GM23338 (cell line): Measurements from ENCODE around the gene SEMA5A. TPM values are rescaled to one million over a fixed set of nuclear protein-coding genes. Genes with fewer than 3 reads are reported as not detected.

Experiments used
- ATAC-seq: fragments of 200-7000 bp; cut with Tn5 transposase; 3 replicates; pipeline ENCODE4 v1.9.1; 2020
- DNase-seq: peaks from one replicate; pipeline ENCODE4 v3.0.0-alpha.2; 2015; ENCODE audit warnings: low spot score
- H2AFZ ChIP-seq: fragments of 200-600 bp; sonication (generic); 2 replicates; pipeline ENCODE4 v1.8.0; 2016; ENCODE audit warnings: antibody characterized with exemption, mild to moderate bottlenecking, moderate library complexity
- H3F3A ChIP-seq: fragments of 200-600 bp; sonication (generic); replicated peaks from 2 replicates; pipeline ENCODE4 v1.8.0; 2017; ENCODE audit warnings: antibody characterized with exemption, mixed run types, low read depth
- H3K27ac ChIP-seq: fragments of 200-600 bp; sonication (generic); 2 replicates; pipeline ENCODE4 v1.6.1; 2016; ENCODE audit warnings: low read depth
- H3K27me3 ChIP-seq: fragments of 200-600 bp; sonication (generic); 2 replicates; pipeline ENCODE4 v1.8.0; 2016; ENCODE audit warnings: mild to moderate bottlenecking, mixed run types, moderate library complexity; ENCODE audit not compliant: insufficient read depth
- H3K36me3 ChIP-seq: fragments of 200-600 bp; sonication (generic); 2 replicates; pipeline ENCODE4 v1.8.0; 2016; ENCODE audit warnings: mild to moderate bottlenecking; ENCODE audit not compliant: insufficient read depth
- H3K4me1 ChIP-seq: fragments of 200-600 bp; sonication (generic); 2 replicates; pipeline ENCODE4 v1.8.0; 2016; ENCODE audit warnings: mild to moderate bottlenecking, moderate library complexity; ENCODE audit not compliant: insufficient read depth
- H3K4me2 ChIP-seq: fragments of 200-600 bp; sonication (generic); 2 replicates; pipeline ENCODE4 v1.7.1; 2017; ENCODE audit warnings: mixed run types
- H3K4me3 ChIP-seq: fragments of 200-600 bp; sonication (generic); 2 replicates; pipeline ENCODE4 v1.6.1; 2016; ENCODE audit warnings: mixed run types
- H3K79me2 ChIP-seq: fragments of 200-600 bp; sonication (generic); replicated peaks from 2 replicates; pipeline ENCODE4 v1.8.0; 2017; ENCODE audit warnings: mild to moderate bottlenecking; ENCODE audit not compliant: insufficient read depth
- H3K9me2 ChIP-seq: fragments of 200-600 bp; sonication (generic); 2 replicates; pipeline ENCODE4 v1.8.0; 2017; ENCODE audit not compliant: insufficient read depth
- H4K20me1 ChIP-seq: fragments of 200-600 bp; sonication (generic); replicated peaks from 2 replicates; pipeline ENCODE4 v1.8.0; 2017; ENCODE audit warnings: mild to moderate bottlenecking; ENCODE audit not compliant: insufficient read depth
- H3K27ac Mint-ChIP-seq: 2 replicates; pipeline ENCODE4 v1.8.0; 2020; ENCODE audit warnings: inconsistent platforms, mild to moderate bottlenecking, moderate library complexity, mixed read lengths
- H3K27me3 Mint-ChIP-seq: 3 replicates; pipeline ENCODE4 v1.8.0; 2022; ENCODE audit warnings: low read depth, mild to moderate bottlenecking, moderate library complexity, mixed read lengths, inconsistent platforms; ENCODE audit not compliant: insufficient read depth, poor library complexity
- H3K36me3 Mint-ChIP-seq: 3 replicates; pipeline ENCODE4 v1.8.0; 2021; ENCODE audit warnings: low read depth, mild to moderate bottlenecking, inconsistent platforms, moderate library complexity, mixed read lengths
- H3K4me1 Mint-ChIP-seq: 3 replicates; pipeline ENCODE4 v1.8.0; 2020; ENCODE audit warnings: mild to moderate bottlenecking, inconsistent platforms, mixed read lengths
- H3K4me3 Mint-ChIP-seq: 3 replicates; pipeline ENCODE4 v1.8.0; 2021; ENCODE audit warnings: moderate library complexity, mild to moderate bottlenecking, inconsistent platforms, mixed read lengths
- H3K9me3 Mint-ChIP-seq: 3 replicates; pipeline ENCODE4 v1.8.0; 2020; ENCODE audit warnings: moderate library complexity, mild to moderate bottlenecking, inconsistent platforms, mixed read lengths
- CREB1 ChIP-seq: fragments of 250-450 bp; sonication (Bioruptor Pico); IDR thresholded peaks from 2 replicates; pipeline ENCODE4 v1.5.0; 2020; ENCODE audit warnings: low read depth, mild to moderate bottlenecking, moderate library complexity
- EZH2 ChIP-seq: fragments of 200-600 bp; sonication (generic); IDR thresholded peaks from one replicate; pipeline ENCODE4 v1.8.0; 2017; ENCODE audit warnings: antibody characterized with exemption, mild to moderate bottlenecking, low read depth; ENCODE audit not compliant: unreplicated experiment
- EZH2phosphoT487 ChIP-seq: fragments of 200-600 bp; sonication (generic); IDR thresholded peaks from one replicate; pipeline ENCODE4 v1.8.1; 2018; ENCODE audit warnings: antibody characterized with exemption; ENCODE audit not compliant: unreplicated experiment
- JUNB ChIP-seq: IDR thresholded peaks from one replicate; pipeline ENCODE4 v1.6.1; 2016; ENCODE audit warnings: antibody characterized with exemption; ENCODE audit not compliant: unreplicated experiment
- NANOG ChIP-seq: IDR thresholded peaks from 2 replicates; pipeline ENCODE4 v1.6.1; 2016; ENCODE audit warnings: antibody characterized with exemption, borderline replicate concordance
- POLR2AphosphoS5 ChIP-seq: IDR thresholded peaks from 2 replicates; pipeline ENCODE4 v1.6.1; 2016; ENCODE audit warnings: antibody characterized with exemption, low read depth
- STAT1 ChIP-seq: IDR thresholded peaks from one replicate; pipeline ENCODE4 v1.6.1; 2016; ENCODE audit warnings: antibody characterized with exemption; ENCODE audit not compliant: unreplicated experiment
- ZNF114 ChIP-seq: fragments of 250-450 bp; sonication (Bioruptor Pico); IDR thresholded peaks from 2 replicates; pipeline ENCODE4 v1.5.0; 2020; ENCODE audit warnings: mild to moderate bottlenecking, moderate library complexity
- ZNF331 ChIP-seq: fragments of 250-450 bp; sonication (Bioruptor Pico); IDR thresholded peaks from 2 replicates; pipeline ENCODE4 v1.5.0; 2020; ENCODE audit warnings: low read depth, mild to moderate bottlenecking, moderate library complexity
- polyA plus RNA-seq: library from polyadenylated mRNA; unstranded; fragments of >200 nt; fragmentation: Nextera tagmentation; extraction: Ambion mirVana; gene quantifications from 2 replicates; pipeline ENCODE4 v1.2.1, GENCODE V29; 2016
- total RNA-seq: library from RNA; depleted of rRNA; stranded (reverse); fragments of >200 nt; shearing (Covaris generic); gene quantifications from 2 replicates; pipeline ENCODE4 v1.2.3, GENCODE V29; 2014
- TF ChIP-seq, protein P1 (sequence below): fragments of 250-450 bp; sonication (Bioruptor Pico); IDR thresholded peaks from 2 replicates; pipeline ENCODE4 v1.5.0; 2020; ENCODE audit warnings: mild to moderate bottlenecking, moderate library complexity
- TF ChIP-seq, protein P2 (sequence below), 2 experiments: fragments of 200-600 bp in 1 of 2; sonication (generic) in 1 of 2; conservative IDR thresholded peaks; 2 replicates each; pipeline versions ENCODE4 v1.5.1 to v1.6.1; 2016 to 2017; ENCODE audit warnings: antibody characterized with exemption in 2 of 2, low read depth in 2 of 2, mild to moderate bottlenecking in 2 of 2, moderate library complexity in 1 of 2
- TF ChIP-seq, protein P3 (sequence below): IDR thresholded peaks from 2 replicates; pipeline ENCODE4 v1.6.1; 2016; ENCODE audit warnings: antibody characterized with exemption
- TF ChIP-seq, protein P4 (sequence below): IDR thresholded peaks from one replicate; pipeline ENCODE4 v1.6.1; 2018; ENCODE audit warnings: antibody characterized with exemption; ENCODE audit not compliant: unreplicated experiment

Gene SEMA5A
- total and polyA plus RNA-seq, 2 experiments from 2014 or later, result 2.1 to 8.1 TPM

DNA sequence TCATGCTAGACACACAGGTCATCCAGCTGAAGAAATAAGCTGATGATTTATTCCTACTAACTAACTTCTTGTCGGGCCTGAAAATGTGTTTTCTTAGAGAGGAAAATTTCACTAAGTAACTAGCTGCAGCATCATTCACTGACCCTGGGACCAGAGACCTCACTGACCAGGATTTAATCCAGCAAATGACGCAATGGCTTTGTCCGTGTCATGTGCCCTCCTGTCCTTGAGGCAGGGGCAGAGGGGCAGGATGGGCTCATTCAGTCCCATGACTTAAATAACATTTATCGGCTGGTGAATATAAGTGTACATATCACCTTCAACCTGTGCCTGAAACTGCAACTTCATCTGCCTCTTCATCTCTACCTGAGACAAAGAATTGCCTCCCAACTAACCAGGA, 154.8 kb downstream of the SEMA5A start:
- Mint-ChIP-seq H3K27ac (no peak overlapping the region; the same call in 1 of the 2 replicates), H3K27me3 (no peaks in the 10 kb centered on the region), H3K4me3 (no peak overlapping the region), H3K9me3 (peaks cover 3% of the 10 kb centered on the region; the same call in 1 of the 3 replicates), H3K36me3 (no peaks in the 10 kb centered on the region), H3K4me1 (peaks cover 10% of the 10 kb centered on the region)
- H3K27me3 ChIP-seq, result no peaks in the 10 kb centered on the region
- H2AFZ ChIP-seq, result no peak overlapping the region
- DNase-seq (no peak), ATAC-seq (no peak)
- H3K4me3 ChIP-seq, result no peak overlapping the region
- H3K4me1 ChIP-seq, result no peaks in the 10 kb centered on the region
- no peaks in the 10 kb centered on the region for H3F3A ChIP-seq
- no peaks in the 10 kb centered on the region for H4K20me1 ChIP-seq
- TF ChIP-seq ZNF114, result no peak
- TF ChIP-seq, protein P1, sequence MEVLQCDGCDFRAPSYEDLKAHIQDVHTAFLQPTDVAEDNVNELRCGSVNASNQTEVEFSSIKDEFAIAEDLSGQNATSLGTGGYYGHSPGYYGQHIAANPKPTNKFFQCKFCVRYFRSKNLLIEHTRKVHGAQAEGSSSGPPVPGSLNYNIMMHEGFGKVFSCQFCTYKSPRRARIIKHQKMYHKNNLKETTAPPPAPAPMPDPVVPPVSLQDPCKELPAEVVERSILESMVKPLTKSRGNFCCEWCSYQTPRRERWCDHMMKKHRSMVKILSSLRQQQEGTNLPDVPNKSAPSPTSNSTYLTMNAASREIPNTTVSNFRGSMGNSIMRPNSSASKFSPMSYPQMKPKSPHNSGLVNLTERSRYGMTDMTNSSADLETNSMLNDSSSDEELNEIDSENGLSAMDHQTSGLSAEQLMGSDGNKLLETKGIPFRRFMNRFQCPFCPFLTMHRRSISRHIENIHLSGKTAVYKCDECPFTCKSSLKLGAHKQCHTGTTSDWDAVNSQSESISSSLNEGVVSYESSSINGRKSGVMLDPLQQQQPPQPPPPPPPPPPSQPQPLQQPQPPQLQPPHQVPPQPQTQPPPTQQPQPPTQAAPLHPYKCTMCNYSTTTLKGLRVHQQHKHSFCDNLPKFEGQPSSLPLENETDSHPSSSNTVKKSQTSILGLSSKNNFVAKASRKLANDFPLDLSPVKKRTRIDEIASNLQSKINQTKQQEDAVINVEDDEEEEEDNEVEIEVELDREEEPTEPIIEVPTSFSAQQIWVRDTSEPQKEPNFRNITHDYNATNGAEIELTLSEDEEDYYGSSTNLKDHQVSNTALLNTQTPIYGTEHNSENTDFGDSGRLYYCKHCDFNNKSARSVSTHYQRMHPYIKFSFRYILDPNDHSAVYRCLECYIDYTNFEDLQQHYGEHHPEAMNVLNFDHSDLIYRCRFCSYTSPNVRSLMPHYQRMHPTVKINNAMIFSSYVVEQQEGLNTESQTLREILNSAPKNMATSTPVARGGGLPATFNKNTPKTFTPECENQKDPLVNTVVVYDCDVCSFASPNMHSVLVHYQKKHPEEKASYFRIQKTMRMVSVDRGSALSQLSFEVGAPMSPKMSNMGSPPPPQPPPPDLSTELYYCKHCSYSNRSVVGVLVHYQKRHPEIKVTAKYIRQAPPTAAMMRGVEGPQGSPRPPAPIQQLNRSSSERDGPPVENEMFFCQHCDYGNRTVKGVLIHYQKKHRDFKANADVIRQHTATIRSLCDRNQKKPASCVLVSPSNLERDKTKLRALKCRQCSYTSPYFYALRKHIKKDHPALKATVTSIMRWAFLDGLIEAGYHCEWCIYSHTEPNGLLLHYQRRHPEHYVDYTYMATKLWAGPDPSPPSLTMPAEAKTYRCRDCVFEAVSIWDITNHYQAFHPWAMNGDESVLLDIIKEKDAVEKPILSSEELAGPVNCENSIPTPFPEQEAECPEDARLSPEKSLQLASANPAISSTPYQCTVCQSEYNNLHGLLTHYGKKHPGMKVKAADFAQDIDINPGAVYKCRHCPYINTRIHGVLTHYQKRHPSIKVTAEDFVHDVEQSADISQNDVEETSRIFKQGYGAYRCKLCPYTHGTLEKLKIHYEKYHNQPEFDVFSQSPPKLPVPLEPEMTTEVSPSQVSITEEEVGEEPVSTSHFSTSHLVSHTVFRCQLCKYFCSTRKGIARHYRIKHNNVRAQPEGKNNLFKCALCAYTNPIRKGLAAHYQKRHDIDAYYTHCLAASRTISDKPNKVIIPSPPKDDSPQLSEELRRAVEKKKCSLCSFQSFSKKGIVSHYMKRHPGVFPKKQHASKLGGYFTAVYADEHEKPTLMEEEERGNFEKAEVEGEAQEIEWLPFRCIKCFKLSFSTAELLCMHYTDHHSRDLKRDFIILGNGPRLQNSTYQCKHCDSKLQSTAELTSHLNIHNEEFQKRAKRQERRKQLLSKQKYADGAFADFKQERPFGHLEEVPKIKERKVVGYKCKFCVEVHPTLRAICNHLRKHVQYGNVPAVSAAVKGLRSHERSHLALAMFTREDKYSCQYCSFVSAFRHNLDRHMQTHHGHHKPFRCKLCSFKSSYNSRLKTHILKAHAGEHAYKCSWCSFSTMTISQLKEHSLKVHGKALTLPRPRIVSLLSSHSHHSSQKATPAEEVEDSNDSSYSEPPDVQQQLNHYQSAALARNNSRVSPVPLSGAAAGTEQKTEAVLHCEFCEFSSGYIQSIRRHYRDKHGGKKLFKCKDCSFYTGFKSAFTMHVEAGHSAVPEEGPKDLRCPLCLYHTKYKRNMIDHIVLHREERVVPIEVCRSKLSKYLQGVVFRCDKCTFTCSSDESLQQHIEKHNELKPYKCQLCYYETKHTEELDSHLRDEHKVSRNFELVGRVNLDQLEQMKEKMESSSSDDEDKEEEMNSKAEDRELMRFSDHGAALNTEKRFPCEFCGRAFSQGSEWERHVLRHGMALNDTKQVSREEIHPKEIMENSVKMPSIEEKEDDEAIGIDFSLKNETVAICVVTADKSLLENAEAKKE, result no peak
- TF ChIP-seq, protein P2, sequence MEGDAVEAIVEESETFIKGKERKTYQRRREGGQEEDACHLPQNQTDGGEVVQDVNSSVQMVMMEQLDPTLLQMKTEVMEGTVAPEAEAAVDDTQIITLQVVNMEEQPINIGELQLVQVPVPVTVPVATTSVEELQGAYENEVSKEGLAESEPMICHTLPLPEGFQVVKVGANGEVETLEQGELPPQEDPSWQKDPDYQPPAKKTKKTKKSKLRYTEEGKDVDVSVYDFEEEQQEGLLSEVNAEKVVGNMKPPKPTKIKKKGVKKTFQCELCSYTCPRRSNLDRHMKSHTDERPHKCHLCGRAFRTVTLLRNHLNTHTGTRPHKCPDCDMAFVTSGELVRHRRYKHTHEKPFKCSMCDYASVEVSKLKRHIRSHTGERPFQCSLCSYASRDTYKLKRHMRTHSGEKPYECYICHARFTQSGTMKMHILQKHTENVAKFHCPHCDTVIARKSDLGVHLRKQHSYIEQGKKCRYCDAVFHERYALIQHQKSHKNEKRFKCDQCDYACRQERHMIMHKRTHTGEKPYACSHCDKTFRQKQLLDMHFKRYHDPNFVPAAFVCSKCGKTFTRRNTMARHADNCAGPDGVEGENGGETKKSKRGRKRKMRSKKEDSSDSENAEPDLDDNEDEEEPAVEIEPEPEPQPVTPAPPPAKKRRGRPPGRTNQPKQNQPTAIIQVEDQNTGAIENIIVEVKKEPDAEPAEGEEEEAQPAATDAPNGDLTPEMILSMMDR (conservative IDR thresholded peaks at IDR 0.05; ENCODE audit: low read depth in 2 of 2), result no peak
- TF ChIP-seq, protein P3, sequence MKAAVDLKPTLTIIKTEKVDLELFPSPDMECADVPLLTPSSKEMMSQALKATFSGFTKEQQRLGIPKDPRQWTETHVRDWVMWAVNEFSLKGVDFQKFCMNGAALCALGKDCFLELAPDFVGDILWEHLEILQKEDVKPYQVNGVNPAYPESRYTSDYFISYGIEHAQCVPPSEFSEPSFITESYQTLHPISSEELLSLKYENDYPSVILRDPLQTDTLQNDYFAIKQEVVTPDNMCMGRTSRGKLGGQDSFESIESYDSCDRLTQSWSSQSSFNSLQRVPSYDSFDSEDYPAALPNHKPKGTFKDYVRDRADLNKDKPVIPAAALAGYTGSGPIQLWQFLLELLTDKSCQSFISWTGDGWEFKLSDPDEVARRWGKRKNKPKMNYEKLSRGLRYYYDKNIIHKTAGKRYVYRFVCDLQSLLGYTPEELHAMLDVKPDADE, result no peak
- no peak for TF ChIP-seq NANOG
- no peak for TF ChIP-seq ZNF331 (CRISPR knock-in tag)
- TF ChIP-seq, protein P4, sequence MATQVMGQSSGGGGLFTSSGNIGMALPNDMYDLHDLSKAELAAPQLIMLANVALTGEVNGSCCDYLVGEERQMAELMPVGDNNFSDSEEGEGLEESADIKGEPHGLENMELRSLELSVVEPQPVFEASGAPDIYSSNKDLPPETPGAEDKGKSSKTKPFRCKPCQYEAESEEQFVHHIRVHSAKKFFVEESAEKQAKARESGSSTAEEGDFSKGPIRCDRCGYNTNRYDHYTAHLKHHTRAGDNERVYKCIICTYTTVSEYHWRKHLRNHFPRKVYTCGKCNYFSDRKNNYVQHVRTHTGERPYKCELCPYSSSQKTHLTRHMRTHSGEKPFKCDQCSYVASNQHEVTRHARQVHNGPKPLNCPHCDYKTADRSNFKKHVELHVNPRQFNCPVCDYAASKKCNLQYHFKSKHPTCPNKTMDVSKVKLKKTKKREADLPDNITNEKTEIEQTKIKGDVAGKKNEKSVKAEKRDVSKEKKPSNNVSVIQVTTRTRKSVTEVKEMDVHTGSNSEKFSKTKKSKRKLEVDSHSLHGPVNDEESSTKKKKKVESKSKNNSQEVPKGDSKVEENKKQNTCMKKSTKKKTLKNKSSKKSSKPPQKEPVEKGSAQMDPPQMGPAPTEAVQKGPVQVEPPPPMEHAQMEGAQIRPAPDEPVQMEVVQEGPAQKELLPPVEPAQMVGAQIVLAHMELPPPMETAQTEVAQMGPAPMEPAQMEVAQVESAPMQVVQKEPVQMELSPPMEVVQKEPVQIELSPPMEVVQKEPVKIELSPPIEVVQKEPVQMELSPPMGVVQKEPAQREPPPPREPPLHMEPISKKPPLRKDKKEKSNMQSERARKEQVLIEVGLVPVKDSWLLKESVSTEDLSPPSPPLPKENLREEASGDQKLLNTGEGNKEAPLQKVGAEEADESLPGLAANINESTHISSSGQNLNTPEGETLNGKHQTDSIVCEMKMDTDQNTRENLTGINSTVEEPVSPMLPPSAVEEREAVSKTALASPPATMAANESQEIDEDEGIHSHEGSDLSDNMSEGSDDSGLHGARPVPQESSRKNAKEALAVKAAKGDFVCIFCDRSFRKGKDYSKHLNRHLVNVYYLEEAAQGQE, result no peak
- TF ChIP-seq EZH2, result no peak
- TF ChIP-seq JUNB, result no peak
- no peak for TF ChIP-seq EZH2phosphoT487
- no peak for TF ChIP-seq POLR2AphosphoS5
- no peak for TF ChIP-seq STAT1
- TF ChIP-seq CREB1 (CRISPR knock-in tag), result no peak
- no peak overlapping the region for H3K4me2 ChIP-seq
- no peak overlapping the region for H3K27ac ChIP-seq
- H3K79me2 ChIP-seq, result no peaks in the 10 kb centered on the region
- peaks cover 5% of the 10 kb centered on the region; the same call in 1 of the 2 replicates for H3K9me2 ChIP-seq
- H3K36me3 ChIP-seq, result no peaks in the 10 kb centered on the region
